HEK293T (cell line): ENCODE measurements around the gene MGMT.

ENCODE experiments used
- ARNT ChIP-seq: fragments of 450-650 bp; IDR thresholded peaks from 2 replicates; pipeline ENCODE4 v1.6.1; 2017; ENCODE audit warnings: mild to moderate bottlenecking
- BHLHE40 ChIP-seq: fragments of 450-650 bp; IDR thresholded peaks from 2 replicates; pipeline ENCODE4 v1.6.1; 2016; ENCODE audit warnings: mild to moderate bottlenecking, moderate library complexity, borderline replicate concordance
- FOXA1 ChIP-seq: fragments of 450-650 bp; IDR thresholded peaks from 2 replicates; pipeline ENCODE4 v1.6.1; 2016; ENCODE audit warnings: mild to moderate bottlenecking
- FOXM1 ChIP-seq: fragments of 450-650 bp; IDR thresholded peaks from 2 replicates; pipeline ENCODE4 v1.6.1; 2017; ENCODE audit warnings: mild to moderate bottlenecking, borderline replicate concordance
- HDGF ChIP-seq: fragments of 450-650 bp; IDR thresholded peaks from 2 replicates; pipeline ENCODE4 v1.6.1; 2017; ENCODE audit warnings: antibody characterized with exemption, borderline replicate concordance
- LEF1 ChIP-seq: fragments of 450-650 bp; IDR thresholded peaks from 2 replicates; pipeline ENCODE4 v1.6.1; 2017; ENCODE audit warnings: mild to moderate bottlenecking, borderline replicate concordance
- NFRKB ChIP-seq: fragments of 450-650 bp; IDR thresholded peaks from 2 replicates; pipeline ENCODE4 v1.6.1; 2016; ENCODE audit warnings: mild to moderate bottlenecking, moderate library complexity
- SP1 ChIP-seq: fragments of 450-650 bp; IDR thresholded peaks from 2 replicates; pipeline ENCODE4 v1.6.1; 2017

DNA sequence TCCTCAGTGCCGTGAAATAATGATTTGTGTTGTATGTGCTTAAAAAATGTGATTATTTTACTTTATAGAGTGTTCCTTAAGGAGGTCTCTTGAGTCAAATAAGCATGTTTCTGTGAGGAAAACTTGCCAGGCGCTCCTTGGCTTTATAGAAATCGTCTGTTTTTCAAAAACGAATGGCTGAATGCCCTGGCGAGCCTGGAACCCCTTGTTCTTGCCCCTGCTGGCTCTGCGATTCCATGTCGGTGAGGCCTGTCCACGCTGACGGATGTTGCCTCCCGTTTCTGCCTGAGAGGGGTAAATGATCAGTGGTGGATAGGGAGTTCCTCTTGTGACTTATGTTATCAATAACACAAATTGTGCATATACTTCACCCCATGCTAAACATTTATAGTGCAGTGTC, 75.5 kb downstream of the MGMT start:
- TF ChIP-seq LEF1 (no peak), FOXA1 (no peak), SP1 (no peak), FOXM1 (no peak), HDGF (no peak), NFRKB (no peak), BHLHE40 (no peak), ARNT (no peak)
